Measurements from ENCODE around the gene ARHGAP25.

The ARHGAP25 gene

DNA sequence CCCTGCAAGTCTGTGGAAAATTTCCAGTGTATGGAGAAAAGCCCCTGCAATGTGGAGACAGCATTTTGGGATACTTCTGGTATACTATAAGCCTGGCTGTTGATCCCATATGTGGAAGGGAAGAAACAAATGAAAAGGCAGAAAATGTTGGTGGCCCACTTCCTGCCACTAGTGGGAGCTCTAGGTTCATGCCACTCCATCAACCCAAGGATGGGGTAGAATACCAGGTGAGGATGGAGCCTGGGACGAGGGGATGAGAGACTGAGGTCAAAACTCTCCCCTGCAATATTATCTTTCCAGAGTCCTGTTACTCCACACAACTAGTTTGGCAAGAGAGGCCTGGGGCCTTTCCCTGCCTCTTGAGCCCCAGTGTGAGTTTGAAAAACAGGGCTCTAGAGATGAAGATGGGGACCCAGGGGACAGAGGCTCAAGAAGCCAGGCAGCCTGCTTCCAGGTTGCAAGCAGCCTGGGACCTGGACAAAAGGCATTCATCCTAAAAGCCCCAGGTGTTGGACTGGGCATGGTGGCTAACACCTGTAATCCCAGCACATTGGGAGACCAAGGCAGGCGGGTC lies 104.7 kb downstream of the ARHGAP25 start:
- peak; percentile 67 for TF ChIP-seq CTCF (IDR thresholded peaks at IDR 0.05; ENCODE audit: low read depth, low read length)
- no peak overlapping the region for H3K4me3 ChIP-seq (ENCODE audit: low read depth, low read length)

DNA sequence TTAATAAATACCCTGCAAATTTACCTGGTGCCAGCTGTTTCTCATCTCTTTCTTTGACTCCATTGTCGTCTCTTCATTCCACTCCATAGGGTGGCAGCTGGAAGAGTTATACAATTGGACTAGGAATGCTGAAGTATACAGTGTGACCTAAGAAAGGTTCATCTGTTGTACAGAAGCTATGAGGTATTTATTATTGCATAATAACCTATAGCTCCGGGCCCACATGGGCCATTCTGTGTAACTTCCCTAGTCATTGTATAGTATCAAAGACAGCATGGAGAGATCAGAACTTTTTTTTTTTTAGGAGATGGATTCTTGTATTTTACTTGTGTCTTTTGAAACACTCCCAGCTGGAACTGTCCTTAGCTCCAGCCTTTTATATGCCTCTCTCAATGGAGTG lies 110.4 kb downstream of the ARHGAP25 start:
- no peak for TF ChIP-seq CTCF (IDR thresholded peaks at IDR 0.05; ENCODE audit: low read depth, low read length)
- no peak overlapping the region for H3K4me3 ChIP-seq (ENCODE audit: low read depth, low read length)

DNA sequence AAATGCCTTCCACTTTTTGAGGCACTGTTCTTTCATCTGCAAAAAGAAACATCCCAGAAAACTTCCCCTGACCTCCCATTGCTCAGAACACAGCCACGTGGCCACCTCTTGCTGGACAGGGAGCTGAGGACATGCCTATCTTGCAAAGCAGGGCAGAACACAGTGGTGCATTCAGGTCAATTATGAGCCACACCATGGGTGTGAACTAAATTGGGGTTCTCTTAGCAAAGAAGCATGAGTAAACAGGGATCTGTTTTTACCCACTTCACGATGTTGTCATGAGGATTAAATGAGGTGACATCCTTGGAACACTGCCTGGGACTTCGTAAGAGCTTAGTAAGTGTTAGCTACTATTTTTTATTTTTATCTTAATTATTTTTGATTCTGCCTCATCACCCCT lies 111.5 kb downstream of the ARHGAP25 start:
- TF ChIP-seq CTCF (IDR thresholded peaks at IDR 0.05; ENCODE audit: low read depth, low read length) = no peak

GRCh38 chr2:68847751-68848150 lies 113.1 kb downstream of the ARHGAP25 start:
- H3K4me3 ChIP-seq (ENCODE audit: low read depth, low read length) = no peak overlapping the region
- no peak for TF ChIP-seq CTCF (IDR thresholded peaks at IDR 0.05; ENCODE audit: low read depth, low read length)

More for the DNA sequence above, 111.5 kb downstream of the ARHGAP25 start:
- H3K4me3 ChIP-seq (ENCODE audit: low read depth, low read length) = no peak overlapping the region

GRCh38 chr2:68849579-68850030 lies 115.0 kb downstream of the ARHGAP25 start:
- TF ChIP-seq CTCF (IDR thresholded peaks at IDR 0.05; ENCODE audit: low read depth, low read length) = no peak
- no peak overlapping the region for H3K4me3 ChIP-seq (ENCODE audit: low read depth, low read length)

DNA sequence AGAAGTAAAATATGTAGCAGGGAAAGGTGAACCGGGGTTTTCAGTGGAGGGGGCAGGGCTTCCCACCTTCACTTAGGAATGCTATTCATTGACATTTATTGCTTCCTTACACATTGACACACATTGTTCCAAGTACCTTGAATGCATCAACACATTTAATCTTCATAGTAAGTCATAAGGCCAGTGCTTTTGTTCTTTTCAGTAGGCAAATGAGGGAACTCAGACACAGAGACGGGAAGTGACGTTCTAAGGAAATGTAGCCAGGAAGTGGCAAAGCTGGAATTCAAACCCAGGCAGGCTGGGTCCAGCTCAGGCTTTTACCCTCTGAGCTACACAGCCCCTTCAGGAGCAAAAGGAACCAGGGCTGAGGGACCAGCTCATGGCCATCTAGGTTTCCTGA lies 115.9 kb downstream of the ARHGAP25 start:
- no peak overlapping the region for H3K4me3 ChIP-seq (ENCODE audit: low read depth, low read length)
- no peak for TF ChIP-seq CTCF (IDR thresholded peaks at IDR 0.05; ENCODE audit: low read depth, low read length)

- TF ChIP-seq CTCF (IDR thresholded peaks at IDR 0.05; ENCODE audit: low read depth, low read length) = no peak
Observed at GRCh38 chr2:68853035-68853434, 118.4 kb downstream of the ARHGAP25 start.

More at GRCh38 chr2:68853035-68853434, 118.4 kb downstream of the ARHGAP25 start:
- no peak overlapping the region for H3K4me3 ChIP-seq (ENCODE audit: low read depth, low read length)
